Nephron progenitor cell (in vitro differentiated cells): Measurements from ENCODE around the gene MIER3.

Source experiments
- DNase-seq: peaks from one replicate; pipeline ENCODE4 v3.0.0; 2021
- H3K27ac Mint-ChIP-seq: 2 replicates; pipeline ENCODE4 v1.8.0; 2021; ENCODE audit warnings: mild to moderate bottlenecking, moderate library complexity, mixed read lengths
- H3K27me3 Mint-ChIP-seq: 2 replicates; pipeline ENCODE4 v1.8.0; 2021; ENCODE audit warnings: mild to moderate bottlenecking, low read depth, mixed read lengths; ENCODE audit not compliant: poor library complexity
- H3K36me3 Mint-ChIP-seq: 2 replicates; pipeline ENCODE4 v1.8.0; 2021; ENCODE audit warnings: low read depth, mixed read lengths
- H3K4me1 Mint-ChIP-seq: 2 replicates; pipeline ENCODE4 v1.8.0; 2021; ENCODE audit warnings: mixed read lengths
- H3K4me3 Mint-ChIP-seq: 2 replicates; pipeline ENCODE4 v1.8.0; 2021; ENCODE audit warnings: mild to moderate bottlenecking, moderate library complexity, mixed read lengths
- H3K9me3 Mint-ChIP-seq: 2 replicates; pipeline ENCODE4 v1.8.0; 2021; ENCODE audit warnings: mild to moderate bottlenecking, moderate library complexity, mixed read lengths
- CTCF ChIP-seq: fragments of 200-600 bp; sonication (generic); IDR thresholded peaks from 2 replicates; pipeline ENCODE4 v1.5.0; 2021; ENCODE audit warnings: antibody characterized with exemption

The MIER3 gene

GRCh38 chr5:56951946-56952691, at the start of gene MIER3:
TSS of gene MIER3 (minus strand) at chr5:56952123. CDS start at chr5:56952102, 21 bp downstream.
- H3K36me3 Mint-ChIP-seq, result peaks cover 9% of the 10 kb centered on the region
- peaks cover 32% of the 10 kb centered on the region for H3K4me1 Mint-ChIP-seq
- DNase-seq, result peak; percentile 84

GRCh38 chr5:56995596-56995995, 43.7 kb upstream of the MIER3 start:
- no peak overlapping the region for H3K4me3 Mint-ChIP-seq
- H3K27me3 Mint-ChIP-seq, result peaks cover 4% of the 10 kb centered on the region
- H3K9me3 Mint-ChIP-seq, result peaks cover 3% of the 10 kb centered on the region
- no peak for DNase-seq
- H3K4me1 Mint-ChIP-seq, result no peaks in the 10 kb centered on the region
- TF ChIP-seq CTCF, result no peak
- no peaks in the 10 kb centered on the region for H3K36me3 Mint-ChIP-seq
- H3K27ac Mint-ChIP-seq, result no peak overlapping the region

More at GRCh38 chr5:56951946-56952691, at the start of gene MIER3:
- Mint-ChIP-seq H3K4me3 (peak within 1 kb of the TSS; percentile 92), H3K9me3 (no peaks in the 10 kb centered on the region), H3K27ac (peak within 1 kb of the TSS; percentile 99), H3K27me3 (peaks cover 21% of the 10 kb centered on the region)
- no peak for TF ChIP-seq CTCF

GRCh38 chr5:56993241-56993640, 41.3 kb upstream of the MIER3 start:
- Mint-ChIP-seq H3K27me3 (no peaks in the 10 kb centered on the region), H3K36me3 (no peaks in the 10 kb centered on the region), H3K4me1 (no peaks in the 10 kb centered on the region), H3K4me3 (no peak overlapping the region), H3K9me3 (no peaks in the 10 kb centered on the region), H3K27ac (no peak overlapping the region)
- no peak for TF ChIP-seq CTCF
- DNase-seq, result no peak

- Mint-ChIP-seq H3K4me3 (no peak overlapping the region), H3K27ac (no peak overlapping the region), H3K27me3 (peaks cover 3% of the 10 kb centered on the region), H3K9me3 (no peaks in the 10 kb centered on the region), H3K36me3 (no peaks in the 10 kb centered on the region), H3K4me1 (no peaks in the 10 kb centered on the region)
- DNase-seq, result no peak
- no peak for TF ChIP-seq CTCF
Measured at GRCh38 chr5:56989676-56990075, 37.8 kb upstream of the MIER3 start.

- Mint-ChIP-seq H3K27me3 (peaks cover 3% of the 10 kb centered on the region), H3K4me1 (no peaks in the 10 kb centered on the region), H3K9me3 (no peaks in the 10 kb centered on the region), H3K36me3 (no peaks in the 10 kb centered on the region), H3K27ac (no peak overlapping the region), H3K4me3 (no peak overlapping the region)
- no peak for DNase-seq
- TF ChIP-seq CTCF, result no peak
Measured at GRCh38 chr5:56988490-56988889, 36.6 kb upstream of the MIER3 start.

- Mint-ChIP-seq H3K4me3 (no peak overlapping the region), H3K36me3 (no peaks in the 10 kb centered on the region), H3K4me1 (no peaks in the 10 kb centered on the region), H3K27me3 (peaks cover 3% of the 10 kb centered on the region), H3K27ac (no peak overlapping the region), H3K9me3 (no peaks in the 10 kb centered on the region)
- DNase-seq, result no peak
- no peak for TF ChIP-seq CTCF
Measured at GRCh38 chr5:56987171-56987570, 35.2 kb upstream of the MIER3 start.
